Endometrium (tissue), 2 donors: ENCODE data around the gene NEURL2.

Experiments
- FAIRE-seq: peaks from 2 replicates; lab custom pipeline; 2012; peaks lifted over from hg19 to GRCh38; lab: Jason Lieb, UNC
- donor health status: control.
- donor health status: control.

Gene NEURL2

GRCh38 chr20:45873409-45874103 lies 17.5 kb downstream of the NEURL2 start:
- no peak for FAIRE-seq

- FAIRE-seq, result no peak
These were observed 18.4 kb downstream of the NEURL2 start for GRCh38 chr20:45872626-45873025.

- no peak for FAIRE-seq
These were observed 23.2 kb downstream of the NEURL2 start for GRCh38 chr20:45867819-45868176.

- no peak for FAIRE-seq
These were observed 23.7 kb downstream of the NEURL2 start for GRCh38 chr20:45867136-45867818.

- no peak for FAIRE-seq
These were observed 24.6 kb downstream of the NEURL2 start for GRCh38 chr20:45866454-45866853.

GRCh38 chr20:45863543-45864470 lies 27.2 kb downstream of the NEURL2 start:
- FAIRE-seq, result no peak

GRCh38 chr20:45861221-45862075 lies 29.6 kb downstream of the NEURL2 start:
- no peak for FAIRE-seq

- no peak for FAIRE-seq
These were observed 30.3 kb downstream of the NEURL2 start for GRCh38 chr20:45860560-45861220.

- no peak for FAIRE-seq
These were observed 31.1 kb downstream of the NEURL2 start for GRCh38 chr20:45859916-45860315.

- FAIRE-seq, result no peak
These were observed 33.2 kb downstream of the NEURL2 start for GRCh38 chr20:45857882-45858216.

GRCh38 chr20:45857114-45857881 lies 33.7 kb downstream of the NEURL2 start, which contains the start of the genes ACOT8 and ZSWIM3:
Gene ACOT8, minus strand, starts transcription at chr20:45857392. Its CDS starts 77 bp downstream, at chr20:45857315.
Gene ZSWIM3, plus strand, starts transcription at chr20:45857614. Its CDS starts 212 bp downstream, at chr20:45857826.
- peak; percentile 93 for FAIRE-seq

- no peak for FAIRE-seq
These were observed 37.5 kb downstream of the NEURL2 start for GRCh38 chr20:45853484-45853883.

GRCh38 chr20:45852326-45852725 lies 38.7 kb downstream of the NEURL2 start:
- no peak for FAIRE-seq

- FAIRE-seq, result no peak
These were observed 39.5 kb downstream of the NEURL2 start for GRCh38 chr20:45851501-45851900.

GRCh38 chr20:45850926-45851325 lies 40.1 kb downstream of the NEURL2 start:
- FAIRE-seq, result no peak

- no peak for FAIRE-seq
These were observed 40.8 kb downstream of the NEURL2 start for GRCh38 chr20:45850238-45850637.

- no peak for FAIRE-seq
These were observed 41.9 kb downstream of the NEURL2 start for GRCh38 chr20:45848969-45849582.

- no peak for FAIRE-seq
These were observed 42.6 kb downstream of the NEURL2 start for GRCh38 chr20:45848421-45848820.

GRCh38 chr20:45845452-45845851 lies 45.6 kb downstream of the NEURL2 start:
- no peak for FAIRE-seq

- FAIRE-seq, result no peak
These were observed 47.5 kb downstream of the NEURL2 start for GRCh38 chr20:45843506-45843905.
